HG02840 (cell line): ENCODE results near the gene TLCD1.

Experiments
- ATAC-seq: cut with Tn5 transposase; IDR thresholded peaks from one replicate; pipeline ENCODE4 v1.9.1; 2021; ENCODE audit warnings: mild to moderate bottlenecking, moderate library complexity, moderate number of reproducible peaks; ENCODE audit not compliant: unreplicated experiment, low FRiP score

Gene TLCD1

GRCh38 chr17:28726226-28726626 lies at the start of gene TLCD1:
Gene TLCD1, minus strand, starts transcription at chr17:28726233. Its CDS starts 136 bp downstream, at chr17:28726097.
- peak; percentile 11 for ATAC-seq

GRCh38 chr17:28774206-28774605 lies 48.2 kb upstream of the TLCD1 start:
- ATAC-seq, result no peak

- no peak for ATAC-seq
These were observed 47.7 kb upstream of the TLCD1 start for GRCh38 chr17:28773736-28774135.

- no peak for ATAC-seq
These were observed 39.0 kb upstream of the TLCD1 start for GRCh38 chr17:28765038-28765437.

- ATAC-seq, result no peak
These were observed 37.8 kb upstream of the TLCD1 start for GRCh38 chr17:28763804-28764266.

GRCh38 chr17:28763137-28763799 lies 37.2 kb upstream of the TLCD1 start:
- no peak for ATAC-seq

GRCh38 chr17:28760601-28761562 lies 34.8 kb upstream of the TLCD1 start:
- ATAC-seq, result no peak

- no peak for ATAC-seq
These were observed 33.3 kb upstream of the TLCD1 start for GRCh38 chr17:28759256-28759865.

GRCh38 chr17:28758411-28759121 lies 32.5 kb upstream of the TLCD1 start:
- no peak for ATAC-seq

GRCh38 chr17:28756049-28756804 lies 30.2 kb upstream of the TLCD1 start:
- no peak for ATAC-seq

- ATAC-seq, result no peak
These were observed 29.5 kb upstream of the TLCD1 start for GRCh38 chr17:28755486-28755885.

GRCh38 chr17:28751600-28752366 lies 25.8 kb upstream of the TLCD1 start:
- no peak for ATAC-seq

GRCh38 chr17:28750178-28751047 lies 24.4 kb upstream of the TLCD1 start:
- peak; percentile 66 for ATAC-seq

GRCh38 chr17:28749516-28750177 lies 23.6 kb upstream of the TLCD1 start:
- no peak for ATAC-seq

- no peak for ATAC-seq
These were observed 23.0 kb upstream of the TLCD1 start for GRCh38 chr17:28748852-28749515.

- ATAC-seq, result no peak
These were observed 22.0 kb upstream of the TLCD1 start for GRCh38 chr17:28747801-28748750.
